ENCODE results near the gene STXBP6.

GRCh38 chr14:24794644-24795305, 255.2 kb downstream of the STXBP6 start:
- TF ChIP-seq CTCF (IDR thresholded peaks at IDR 0.05; ENCODE audit: low read depth, low read length) (no peak), MAX (IDR thresholded peaks at IDR 0.05; ENCODE audit: low read depth, low read length) (no peak)

Measured in NB4 (cell line).